COLO668 (cell line): ENCODE results near the gene UCN.
"Not testable (repeated sequence)": the region's sequence is repeated elsewhere in the genome, so short reads cannot be mapped to it uniquely, and the experiment has no call there.

Source experiments
- DNase-seq: peaks from one replicate; lab custom pipeline; 2025; ENCODE audit not compliant: unreplicated experiment; lab: John Stamatoyannopoulos, UW

Gene UCN

GRCh38 chr2:27285481-27285880, 22.8 kb downstream of the UCN start:
- no peak for DNase-seq

- no peak for DNase-seq
Observed at GRCh38 chr2:27284996-27285395, 23.2 kb downstream of the UCN start.

- DNase-seq = no peak
Observed at GRCh38 chr2:27282892-27283291, 25.4 kb downstream of the UCN start.

- no peak for DNase-seq
Observed at GRCh38 chr2:27281855-27282559, 26.2 kb downstream of the UCN start, which contains the start of gene TRIM54. Gene TRIM54, plus strand, starts transcription at chr2:27282429. Its CDS starts 303 bp downstream, at chr2:27282732.

GRCh38 chr2:27281442-27281841, 26.8 kb downstream of the UCN start:
- DNase-seq = no peak

GRCh38 chr2:27280826-27281225, 27.4 kb downstream of the UCN start:
- DNase-seq = no peak

- no peak for DNase-seq
Observed at GRCh38 chr2:27278010-27278409, 30.2 kb downstream of the UCN start.

GRCh38 chr2:27275211-27276150, 32.8 kb downstream of the UCN start, which contains the start of gene DNAJC5G:
Gene DNAJC5G, plus strand, starts transcription at chr2:27275433. Its CDS starts 1,296 bp downstream, at chr2:27276729.
- DNase-seq = no peak

- not testable (repeated sequence) for DNase-seq
Observed at GRCh38 chr2:27272537-27273522, 35.4 kb downstream of the UCN start.

GRCh38 chr2:27271631-27272340, 36.5 kb downstream of the UCN start:
- no peak for DNase-seq

GRCh38 chr2:27270670-27271069, 37.6 kb downstream of the UCN start:
- no peak for DNase-seq

- DNase-seq = no peak
Observed at GRCh38 chr2:27270131-27270530, 38.1 kb downstream of the UCN start.

GRCh38 chr2:27268296-27268695, 39.9 kb downstream of the UCN start:
- not testable (repeated sequence) for DNase-seq

- no peak for DNase-seq
Observed at GRCh38 chr2:27265536-27265870, 42.7 kb downstream of the UCN start.

- peak; percentile 89 for DNase-seq
Observed at GRCh38 chr2:27264753-27265535, 43.3 kb downstream of the UCN start.

GRCh38 chr2:27264253-27264752, 43.9 kb downstream of the UCN start:
- DNase-seq = peak; percentile 42

GRCh38 chr2:27263287-27264252, 44.7 kb downstream of the UCN start:
- no peak for DNase-seq
